ENCODE data around the gene PLAC8L1.
"Not testable (repeated sequence)": the region's sequence is repeated elsewhere in the genome, so short reads cannot be mapped to it uniquely, and the experiment has no call there.

Gene PLAC8L1, protein sequence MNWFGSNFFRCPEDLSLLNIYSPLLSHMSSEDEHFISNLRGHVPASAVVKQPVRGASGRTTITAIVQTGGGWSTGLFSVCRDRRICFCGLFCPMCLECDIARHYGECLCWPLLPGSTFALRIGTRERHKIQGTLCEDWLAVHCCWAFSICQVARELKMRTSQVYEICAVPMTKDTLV

GRCh38 chr5:146105477-146105876 is at the start of gene PLAC8L1:
PLAC8L1 (minus strand) TSS chr5:146105577; CDS start chr5:146104311, 1,266 bp downstream.
- DNase-seq = no peak

DNA sequence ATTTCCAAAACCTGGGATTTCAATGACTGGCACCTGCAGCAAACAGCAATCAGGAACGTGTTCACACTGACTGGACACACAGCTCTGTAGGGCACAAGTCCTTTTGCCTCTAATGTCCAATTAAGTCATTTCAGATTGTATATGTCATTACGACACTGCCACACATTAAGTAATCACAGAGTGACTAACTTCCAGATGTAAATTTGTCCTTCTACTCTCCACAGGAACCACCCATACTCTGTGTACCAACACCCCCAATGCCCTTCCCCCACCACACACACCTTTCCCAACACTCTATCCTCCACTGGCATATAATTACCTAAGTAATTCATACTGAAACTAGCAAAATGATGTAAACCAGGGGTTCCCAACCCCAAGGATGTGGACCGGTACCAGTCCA is 46.6 kb upstream of the PLAC8L1 start:
- no peak for DNase-seq

- no peak for DNase-seq
Measured at GRCh38 chr5:146137967-146138403, 32.6 kb upstream of the PLAC8L1 start.

DNA sequence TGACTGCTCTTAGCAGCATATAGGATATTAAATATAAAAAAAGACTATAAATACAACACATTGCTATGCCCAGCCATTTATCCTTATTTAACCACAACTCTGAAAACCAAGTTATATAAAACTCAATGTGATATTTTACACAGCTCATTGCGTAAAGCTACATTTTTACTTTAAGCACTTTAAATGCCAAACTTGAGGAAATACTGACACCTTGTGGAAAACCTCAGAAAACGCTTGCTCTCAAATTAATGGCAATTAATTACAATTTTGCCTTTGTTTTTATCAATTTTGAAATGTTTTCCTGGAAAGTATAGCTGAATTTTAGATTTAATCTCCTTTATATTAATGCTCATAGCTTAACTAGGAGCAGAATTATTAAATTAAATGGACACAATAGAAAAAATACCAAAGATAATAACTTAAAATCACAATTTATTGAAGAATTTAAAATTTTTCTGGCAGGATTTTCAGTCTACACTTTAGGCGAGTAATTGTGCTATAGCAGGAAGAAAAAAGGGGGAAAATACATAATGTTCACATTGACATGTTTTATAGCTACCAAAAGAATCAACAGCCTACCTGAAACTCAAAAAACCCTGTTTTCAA is 25.2 kb upstream of the PLAC8L1 start:
- no peak for DNase-seq

GRCh38 chr5:146126068-146126467 is 20.7 kb upstream of the PLAC8L1 start:
- no peak for DNase-seq

DNA sequence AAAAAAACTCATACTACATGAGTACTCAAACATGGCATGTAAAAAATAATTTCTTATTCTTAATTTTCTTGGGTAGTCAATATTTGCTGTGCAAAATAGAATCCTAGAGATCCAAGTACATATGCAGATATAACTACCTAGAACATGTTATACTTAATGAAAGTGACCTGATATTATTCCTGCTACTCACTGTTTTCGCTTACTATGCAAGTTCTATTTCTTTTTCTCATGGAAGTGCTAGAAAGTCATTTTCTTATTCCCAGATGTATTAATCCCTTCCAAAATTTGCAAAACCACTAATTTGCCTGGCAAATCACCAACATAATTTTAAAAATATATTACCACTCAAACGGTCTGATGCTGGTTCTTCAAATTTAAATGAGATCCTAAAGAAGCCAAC is 19.2 kb upstream of the PLAC8L1 start:
- DNase-seq = no peak

DNA sequence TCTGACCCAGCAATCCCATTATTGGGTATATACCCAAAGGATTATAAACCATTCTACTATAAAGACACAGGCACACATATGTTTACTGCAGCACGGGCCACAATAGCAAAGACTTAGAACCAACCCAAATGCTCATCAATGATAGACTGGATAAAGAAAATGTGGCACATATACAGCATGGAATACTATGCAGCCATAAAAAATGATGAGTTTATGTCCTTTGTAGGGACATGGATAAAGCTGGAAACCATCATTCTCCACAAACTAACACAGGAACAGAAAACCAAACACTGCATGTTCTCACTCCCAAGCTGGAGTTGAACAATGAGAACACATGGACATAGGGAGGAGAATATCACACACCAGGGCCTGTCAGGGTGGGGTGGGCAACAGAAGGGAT is 16.1 kb upstream of the PLAC8L1 start:
- DNase-seq = not testable (repeated sequence)

GRCh38 chr5:146118322-146118721 is 12.9 kb upstream of the PLAC8L1 start:
- DNase-seq = no peak

GRCh38 chr5:146117216-146117615 is 11.8 kb upstream of the PLAC8L1 start:
- DNase-seq = not testable (repeated sequence)

- DNase-seq = no peak
Measured at GRCh38 chr5:146116361-146116760, 11.0 kb upstream of the PLAC8L1 start.

DNA sequence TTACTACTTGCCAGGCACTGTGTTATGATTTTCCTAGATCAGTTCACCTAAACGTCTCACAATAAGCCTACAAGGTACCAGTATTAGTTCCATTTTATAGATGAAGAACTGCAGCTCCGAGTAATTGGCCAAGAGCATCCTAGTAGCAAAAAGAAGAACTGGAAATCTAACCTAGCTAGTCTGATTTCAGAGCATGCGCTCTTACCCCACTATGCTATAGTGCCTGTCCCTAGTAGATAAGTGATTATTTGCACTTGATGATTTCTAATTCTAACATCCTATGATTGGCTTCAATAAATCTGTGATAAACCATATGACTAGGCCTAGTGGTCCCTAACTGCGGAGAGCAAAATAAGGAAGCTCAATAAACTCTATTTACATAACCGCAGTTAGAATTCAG is 7.1 kb upstream of the PLAC8L1 start:
- no peak for DNase-seq

- no peak for DNase-seq
Measured at GRCh38 chr5:146111409-146111808, 6.0 kb upstream of the PLAC8L1 start.

DNA sequence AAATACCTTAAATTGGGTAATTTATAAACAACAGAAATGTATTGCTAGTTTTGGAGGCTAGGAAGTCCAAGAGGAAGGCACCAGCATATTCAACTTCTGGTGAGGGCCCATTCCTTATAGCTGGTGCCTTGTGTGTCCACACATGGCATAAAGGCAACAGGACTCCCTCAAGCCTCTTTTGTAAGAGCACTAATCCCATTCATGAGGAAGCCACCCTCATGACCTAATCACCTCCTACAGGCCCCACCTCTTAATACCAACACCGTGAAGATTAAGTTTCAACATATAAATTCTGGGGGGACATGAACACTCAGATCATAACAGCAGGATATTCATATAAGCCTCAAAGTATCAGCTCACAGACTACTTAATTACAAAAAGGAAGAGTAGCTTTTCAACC is 4.0 kb upstream of the PLAC8L1 start:
- no peak for DNase-seq

GRCh38 chr5:146108870-146109269 is 3.5 kb upstream of the PLAC8L1 start:
- not testable (repeated sequence) for DNase-seq

DNA sequence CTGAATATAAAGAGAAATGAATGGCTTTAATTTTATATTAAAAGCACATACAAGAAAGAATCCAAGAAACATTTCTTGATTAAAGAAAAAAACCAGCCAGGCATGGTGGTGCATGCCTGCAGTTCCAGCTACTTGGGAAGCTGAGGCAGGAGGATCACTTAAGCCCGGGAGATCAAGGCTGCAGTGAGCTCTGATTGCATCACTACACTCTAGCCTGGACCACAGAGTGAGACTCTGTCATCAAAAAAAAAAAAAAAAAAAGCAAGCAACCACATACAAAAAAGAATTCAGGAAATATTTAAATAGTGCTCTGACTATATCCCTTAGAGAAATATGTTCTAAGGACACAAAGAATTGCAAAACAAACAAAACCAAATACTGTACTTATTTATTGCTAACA is 2.5 kb upstream of the PLAC8L1 start:
- DNase-seq = no peak

DNA sequence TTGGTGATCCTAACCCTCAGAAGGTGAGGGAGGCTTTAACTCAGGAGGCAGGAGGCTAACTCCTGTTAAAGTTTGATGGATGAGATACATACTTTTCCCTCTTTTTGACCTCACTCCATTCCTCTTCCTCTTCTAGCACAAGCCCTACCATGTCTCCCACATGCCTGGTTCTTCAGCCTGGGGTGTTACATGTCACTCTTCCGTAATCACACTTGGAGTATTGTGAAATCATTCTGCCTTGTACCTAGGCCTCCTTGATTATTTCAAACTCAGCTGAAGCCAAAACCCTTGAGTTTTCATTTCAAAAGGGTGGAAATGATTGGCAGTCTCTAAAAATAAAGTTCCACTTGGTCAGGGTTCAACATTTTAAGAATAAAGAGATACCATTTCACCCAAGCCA is 1.8 kb downstream of the PLAC8L1 start:
- no peak for DNase-seq

DNA sequence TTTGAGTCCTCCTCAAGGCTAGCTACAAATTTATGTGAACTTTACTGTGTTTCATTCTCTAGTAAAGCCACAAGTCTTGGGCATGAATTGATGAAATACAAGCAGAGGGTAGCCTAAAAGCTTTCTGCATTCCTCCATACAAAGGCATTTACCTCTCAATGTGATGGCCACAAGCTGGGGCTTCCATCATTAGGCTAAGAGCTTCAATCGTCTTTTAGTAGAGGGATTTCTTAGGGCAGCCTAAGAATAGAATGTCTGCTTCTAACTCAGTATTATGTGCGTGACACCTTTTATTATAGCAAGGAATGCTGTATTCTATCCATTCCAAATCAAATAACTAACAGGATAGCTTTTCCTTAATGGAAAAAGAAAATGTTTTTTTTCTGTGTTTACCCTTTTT is 3.7 kb downstream of the PLAC8L1 start:
- DNase-seq = no peak

- DNase-seq = no peak
Measured at GRCh38 chr5:146098047-146098446, 7.3 kb downstream of the PLAC8L1 start.

- no peak for DNase-seq
Measured at GRCh38 chr5:146091881-146092280, 13.5 kb downstream of the PLAC8L1 start.

DNA sequence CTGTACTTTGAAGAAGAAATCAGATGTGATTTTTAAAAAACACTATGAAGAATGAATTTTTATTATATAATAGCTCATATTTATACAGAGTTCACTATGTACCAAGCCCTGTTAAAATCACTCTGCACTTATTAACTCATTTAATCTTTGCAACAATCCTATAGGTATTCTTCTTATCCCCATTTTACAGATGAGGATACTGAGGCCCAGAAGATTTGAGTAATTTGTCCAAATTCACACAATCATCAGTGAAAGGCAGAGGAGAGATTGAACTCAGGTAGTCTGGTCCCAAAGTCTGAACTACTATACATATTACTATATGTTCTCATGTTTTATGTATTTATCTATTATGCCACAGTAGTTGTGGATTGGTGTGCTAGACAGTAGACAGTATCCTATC is 16.1 kb downstream of the PLAC8L1 start:
- DNase-seq = no peak

- DNase-seq = no peak
Measured at GRCh38 chr5:146088098-146088497, 17.3 kb downstream of the PLAC8L1 start.

DNA sequence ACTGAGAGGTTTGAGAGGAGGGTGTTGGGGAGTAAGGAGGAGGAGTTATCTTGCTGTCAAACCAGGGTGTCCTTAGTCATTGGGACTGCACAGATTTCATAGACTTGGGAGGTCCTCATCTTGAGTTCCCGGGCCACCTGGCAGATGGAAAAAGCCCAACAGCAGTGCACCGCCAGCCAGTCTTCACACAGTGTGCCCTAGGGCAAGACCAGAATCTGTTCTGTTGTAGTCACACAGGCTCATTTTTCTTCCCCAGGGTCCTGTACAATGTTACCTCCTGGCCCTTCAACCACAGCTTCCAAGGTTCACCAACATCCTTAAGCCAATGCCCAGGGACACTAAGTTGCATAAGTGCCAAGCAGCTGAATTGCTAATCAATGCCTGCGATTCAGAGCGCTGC is 21.0 kb downstream of the PLAC8L1 start:
- DNase-seq = no peak

GRCh38 chr5:146082798-146083197 is 22.6 kb downstream of the PLAC8L1 start:
- DNase-seq = no peak

- no peak for DNase-seq
Measured at GRCh38 chr5:146081556-146081955, 23.8 kb downstream of the PLAC8L1 start.
